ENCODE measurements around the gene SLC23A1. TPM values are rescaled to one million over a fixed set of nuclear protein-coding genes. Genes with fewer than 3 reads are reported as not detected.
A peak's percentile ranks its signal among the peaks of the same experiment; 100 is the strongest.

Gene SLC23A1
- total RNA-seq, 1 experiment from 2014 or later, result not detected

GRCh38 chr5:139406963-139407362, 23.9 kb upstream of the SLC23A1 start:
- TF ChIP-seq POLR2AphosphoS5 (IDR thresholded peaks at IDR 0.05; ENCODE audit: low read depth, low read length) (no peak), SIN3A (IDR thresholded peaks at IDR 0.05; ENCODE audit: borderline replicate concordance, insufficient read depth, low read depth, low read length) (no peak), CTCF (IDR thresholded peaks at IDR 0.05) (no peak), TCF7L2 (IDR thresholded peaks at IDR 0.05; ENCODE audit: low read depth, low read length) (no peak), REST (IDR thresholded peaks at IDR 0.05; ENCODE audit: insufficient read depth in 1 of 2, low read depth in 2 of 2, low read length in 1 of 2) (no peak)
- Histone ChIP-seq H3K36me3 (ENCODE audit: control insufficient read depth, insufficient read depth, low read length) (no peaks in the 10 kb centered on the region), H3K4me3 (ENCODE audit: low read depth in 2 of 2, low read length in 2 of 2) (no peak overlapping the region), H3K27ac (ENCODE audit: low read length) (no peak overlapping the region), H3K27me3 (ENCODE audit: control insufficient read depth, insufficient read depth, low read length) (no peaks in the 10 kb centered on the region), H3K4me1 (ENCODE audit: control insufficient read depth, insufficient read depth, low read length) (peaks cover 14% of the 10 kb centered on the region), H3K9me3 (ENCODE audit: control insufficient read depth, insufficient read depth, low read depth, low read length) (no peaks in the 10 kb centered on the region)
- CTCF ChIA-PET, result no interaction called here
- BruUV-seq (replicated peaks), result no TSS peak
- intact Hi-C loops (cut with micrococcal nuclease; ENCODE audit: unreplicated experiment), result no loop called here
- DNase-seq (ENCODE audit: low read depth, low spot score) (no peak), ATAC-seq (no peak)
- in situ Hi-C loops (cut with HindIII; ENCODE audit: low pct_unique_long_range_greater_than_20kb, low sequenced_read_pairs), result loop anchor here (25.0 kb wide), 1 partner anchor 105 kb away; no protein-coding TSS in a partner anchor
- POLR2A ChIA-PET, result no interaction called here

GRCh38 chr5:139404484-139404840, 21.4 kb upstream of the SLC23A1 start:
- Histone ChIP-seq H3K36me3 (ENCODE audit: control insufficient read depth, insufficient read depth, low read length) (no peaks in the 10 kb centered on the region), H3K27ac (ENCODE audit: low read length) (peak overlapping the region; percentile 91), H3K27me3 (ENCODE audit: control insufficient read depth, insufficient read depth, low read length) (no peaks in the 10 kb centered on the region), H3K4me3 (ENCODE audit: low read depth in 2 of 2, low read length in 2 of 2) (peak overlapping the region; percentile 53 to 71), H3K9me3 (ENCODE audit: control insufficient read depth, insufficient read depth, low read depth, low read length) (no peaks in the 10 kb centered on the region), H3K4me1 (ENCODE audit: control insufficient read depth, insufficient read depth, low read length) (peaks cover 14% of the 10 kb centered on the region)
- no peak for ATAC-seq
- TF ChIP-seq REST (IDR thresholded peaks at IDR 0.05; ENCODE audit: insufficient read depth in 1 of 2, low read depth in 2 of 2, low read length in 1 of 2) (no peak), SIN3A (IDR thresholded peaks at IDR 0.05; ENCODE audit: borderline replicate concordance, insufficient read depth, low read depth, low read length) (no peak), CTCF (IDR thresholded peaks at IDR 0.05) (no peak), TCF7L2 (IDR thresholded peaks at IDR 0.05; ENCODE audit: low read depth, low read length) (no peak), POLR2AphosphoS5 (IDR thresholded peaks at IDR 0.05; ENCODE audit: low read depth, low read length) (no peak)
- ChIA-PET POLR2A (no interaction called here), CTCF (no interaction called here)
- BruUV-seq (replicated peaks), result no TSS peak
- in situ Hi-C loops (cut with HindIII; ENCODE audit: low pct_unique_long_range_greater_than_20kb, low sequenced_read_pairs) (loop anchor here (25.0 kb wide), 1 partner anchor 108 kb away; no protein-coding TSS in a partner anchor), intact Hi-C loops (cut with micrococcal nuclease; ENCODE audit: unreplicated experiment) (no loop called here)
- DNase-seq (ENCODE audit: low read depth, low spot score), result no peak

Data from Panc1 (cell line).